Sigmoid colon (tissue), 4 donors: ENCODE data around the gene S100A10.

Source experiments
- CTCF ChIP-seq, 4 experiments: fragments of 450-650 bp in 3 of 4; fragments of 200-600 bp in 1 of 4; IDR thresholded peaks; one replicate each; pipeline ENCODE4 v1.5.1; 2016 to 2019; ENCODE audit warnings: antibody characterized with exemption in 4 of 4, mild to moderate bottlenecking in 3 of 4, moderate library complexity in 2 of 4
- EP300 ChIP-seq, 4 donors: sonication (generic); formaldehyde crosslinking; IDR thresholded peaks; one replicate each; pipeline ENCODE4 v1.6.1; 2017; ENCODE audit warnings: antibody characterized with exemption in 4 of 4

- TF ChIP-seq CTCF (IDR thresholded peaks at IDR 0.05) (no peak), EP300 (IDR thresholded peaks at IDR 0.05) (no peak)
Measured at GRCh38 chr1:151981178-151981525, 12.5 kb downstream of the S100A10 start.
